CD14-positive monocyte (primary cell): ENCODE data around the gene TOLLIP. TPM values are rescaled to one million over a fixed set of nuclear protein-coding genes. Genes with fewer than 3 reads are reported as not detected.

Experiments used
- DNase-seq, 3 donors: peaks; one replicate each; pipeline ENCODE4 v3.0.0-alpha.2; 2011 to 2022
- H2AFZ ChIP-seq: 2 replicates; pipeline ENCODE4 v1.6.0; 2012; ENCODE audit warnings: mild to moderate bottlenecking, low read depth, low read length, inconsistent platforms; ENCODE audit not compliant: insufficient read depth, poor library complexity, severe bottlenecking
- H3K27ac ChIP-seq, 2 donors: 1 replicate in 1 of 2; 2 replicates in 1 of 2; pipeline ENCODE4 v1.5.1; 2012 to 2013; ENCODE audit warnings: low read length in 2 of 2, control low read depth in 1 of 2, inconsistent platforms in 1 of 2, low read depth in 1 of 2, mild to moderate bottlenecking in 1 of 2
- H3K27me3 ChIP-seq, 2 donors: one replicate each; pipeline versions ENCODE4 v1.6.0 to v1.6.1; 2011 to 2013; ENCODE audit warnings: low read length in 2 of 2; ENCODE audit not compliant: control insufficient read depth in 2 of 2, insufficient read depth in 2 of 2
- H3K36me3 ChIP-seq, 2 donors: replicated peaks in 1 of 2; 1 replicate in 1 of 2; 2 replicates in 1 of 2; pipeline versions ENCODE4 v1.5.1 to v1.6.1; 2012 to 2013; ENCODE audit warnings: low read length in 2 of 2, control low read depth in 1 of 2, inconsistent platforms in 1 of 2, mild to moderate bottlenecking in 1 of 2; ENCODE audit not compliant: insufficient read depth in 2 of 2, control insufficient read depth in 1 of 2
- H3K4me1 ChIP-seq, 2 donors: 1 replicate in 1 of 2; 2 replicates in 1 of 2; pipeline versions ENCODE4 v1.5.1 to v1.6.1; 2012 to 2013; ENCODE audit warnings: low read length in 2 of 2, control low read depth in 1 of 2, inconsistent platforms in 1 of 2, mild to moderate bottlenecking in 1 of 2, moderate library complexity in 1 of 2; ENCODE audit not compliant: insufficient read depth in 2 of 2, control insufficient read depth in 1 of 2
- H3K4me2 ChIP-seq: replicated peaks from 2 replicates; pipeline ENCODE3; 2012; ENCODE audit warnings: low read length, moderate library complexity, mild to moderate bottlenecking; ENCODE audit not compliant: poor library complexity, severe bottlenecking; ENCODE audit errors: extremely low read depth
- H3K4me3 ChIP-seq, 3 experiments: fragments of 200-600 bp in 1 of 3; sonication (generic) in 1 of 3; replicated peaks in 1 of 3; 1 replicate in 2 of 3; 2 replicates in 1 of 3; pipeline ENCODE4 v1.5.1; 2011 to 2013; ENCODE audit warnings: low read length in 3 of 3, mild to moderate bottlenecking in 3 of 3, control low read depth in 2 of 3, low read depth in 2 of 3, inconsistent platforms in 1 of 3, moderate library complexity in 1 of 3
- H3K79me2 ChIP-seq: 2 replicates; pipeline ENCODE4 v1.6.0; 2012; ENCODE audit warnings: mild to moderate bottlenecking, control low read depth, inconsistent platforms, low read length, moderate library complexity; ENCODE audit not compliant: insufficient read depth
- H3K9ac ChIP-seq: 2 replicates; pipeline ENCODE4 v1.6.0; 2017; ENCODE audit warnings: low read length, mild to moderate bottlenecking; ENCODE audit not compliant: insufficient read depth, poor library complexity, severe bottlenecking
- H3K9me3 ChIP-seq, 2 donors: replicated peaks in 1 of 2; 1 replicate in 1 of 2; 2 replicates in 1 of 2; pipeline versions ENCODE4 v1.5.1 to v1.6.1; 2012 to 2013; ENCODE audit warnings: low read length in 2 of 2, control low read depth in 1 of 2; ENCODE audit not compliant: control insufficient read depth in 1 of 2, insufficient read depth in 1 of 2
- H4K20me1 ChIP-seq: 2 replicates; pipeline ENCODE4 v1.6.0; 2012; ENCODE audit warnings: mild to moderate bottlenecking, low read length, control low read depth, moderate library complexity; ENCODE audit not compliant: insufficient read depth
- H3K27ac Mint-ChIP-seq, 7 donors: one replicate each; pipeline ENCODE4 v1.8.0; 2020; ENCODE audit warnings: mild to moderate bottlenecking in 7 of 7, mixed read lengths in 7 of 7, moderate library complexity in 6 of 7, inconsistent platforms in 2 of 7
- H3K27me3 Mint-ChIP-seq, 3 donors: one replicate each; pipeline ENCODE4 v1.8.0; 2021 to 2022; ENCODE audit warnings: low read depth in 3 of 3, mild to moderate bottlenecking in 3 of 3, mixed read lengths in 3 of 3, moderate library complexity in 3 of 3, inconsistent platforms in 1 of 3
- H3K36me3 Mint-ChIP-seq, 2 donors: one replicate each; pipeline ENCODE4 v1.8.0; 2020; ENCODE audit warnings: mixed read lengths in 2 of 2, inconsistent platforms in 1 of 2, mild to moderate bottlenecking in 1 of 2
- H3K4me1 Mint-ChIP-seq: one replicate; pipeline ENCODE4 v1.8.0; 2020; ENCODE audit warnings: mild to moderate bottlenecking, mixed read lengths
- H3K4me3 Mint-ChIP-seq, 2 donors: one replicate each; pipeline ENCODE4 v1.8.0; 2020; ENCODE audit warnings: mild to moderate bottlenecking in 2 of 2, mixed read lengths in 2 of 2, moderate library complexity in 1 of 2
- H3K9me3 Mint-ChIP-seq, 7 donors: one replicate each; pipeline ENCODE4 v1.8.0; 2020 to 2022; ENCODE audit warnings: mixed read lengths in 7 of 7, mild to moderate bottlenecking in 6 of 7, moderate library complexity in 6 of 7, inconsistent platforms in 2 of 7
- WGBS: methylation state at CpG from one replicate; pipeline ENCODE4 v1.1.5; 2013; ENCODE audit warnings: missing lambda C conversion rate; ENCODE audit not compliant: insufficient coverage; 5-methylcytosine and 5-hydroxymethylcytosine counted together
- intact Hi-C, 2 donors: fragments of 100-400 bp; cut with micrococcal nuclease; formaldehyde crosslinking; loops; one replicate each; pipeline versions ENCODE4 v1.15.0 to v1.15.1; 2023
- polyA plus RNA-seq, 3 donors: library from polyadenylated mRNA; depleted of rRNA in 1 of 3; unstranded in 2 of 3; stranded (reverse) in 1 of 3; fragments of 300-500 nt in 2 of 3; fragments of >200 nt in 1 of 3; fragmentation: Illumina TruSeq in 2 of 3; gene quantifications; 1 replicate in 2 of 3; 2 replicates in 1 of 3; pipeline ENCODE4 v1.2.3, GENCODE V29; 2012 to 2021
- TF ChIP-seq, protein P1 (sequence below): fragments of 200-600 bp; IDR thresholded peaks from one replicate; pipeline ENCODE4 v1.8.0; 2022; ENCODE audit warnings: antibody characterized with exemption, mild to moderate bottlenecking

Gene TOLLIP
- polyA plus RNA-seq, 3 donors: 67.9 to 72.1 (median 71.7) TPM

DNA sequence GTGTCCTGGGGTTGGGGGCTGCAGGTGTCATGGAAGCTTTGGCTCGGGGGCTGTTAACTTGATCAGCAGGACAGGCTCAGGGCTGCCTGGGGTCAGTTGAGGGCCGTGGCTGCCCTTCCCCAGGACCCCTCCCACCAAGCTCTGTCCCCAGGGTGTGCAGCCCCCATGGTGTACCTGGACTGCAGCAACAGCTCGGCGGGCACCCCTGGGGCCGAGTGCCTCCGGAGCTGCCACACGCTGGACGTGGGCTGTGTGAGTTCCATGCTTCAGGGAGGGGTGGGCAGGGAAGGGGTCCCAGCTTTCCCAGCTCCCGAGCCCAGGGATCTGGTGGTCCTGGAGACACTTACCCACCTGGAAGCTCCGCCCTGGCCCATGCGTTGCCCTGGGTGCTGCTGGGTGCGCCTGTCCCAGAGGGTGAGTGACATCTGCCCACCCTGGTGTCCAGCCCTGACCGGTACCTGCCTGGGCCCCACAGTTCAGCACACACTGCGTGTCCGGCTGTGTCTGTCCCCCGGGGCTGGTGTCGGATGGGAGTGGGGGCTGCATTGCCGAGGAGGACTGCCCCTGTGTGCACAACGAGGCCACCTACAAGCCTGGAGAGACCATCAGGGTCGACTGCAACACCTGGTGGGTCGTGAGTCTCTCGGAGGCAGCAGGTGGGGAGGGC lies 75.2 kb downstream of the TOLLIP start:
- TF ChIP-seq, protein P1, sequence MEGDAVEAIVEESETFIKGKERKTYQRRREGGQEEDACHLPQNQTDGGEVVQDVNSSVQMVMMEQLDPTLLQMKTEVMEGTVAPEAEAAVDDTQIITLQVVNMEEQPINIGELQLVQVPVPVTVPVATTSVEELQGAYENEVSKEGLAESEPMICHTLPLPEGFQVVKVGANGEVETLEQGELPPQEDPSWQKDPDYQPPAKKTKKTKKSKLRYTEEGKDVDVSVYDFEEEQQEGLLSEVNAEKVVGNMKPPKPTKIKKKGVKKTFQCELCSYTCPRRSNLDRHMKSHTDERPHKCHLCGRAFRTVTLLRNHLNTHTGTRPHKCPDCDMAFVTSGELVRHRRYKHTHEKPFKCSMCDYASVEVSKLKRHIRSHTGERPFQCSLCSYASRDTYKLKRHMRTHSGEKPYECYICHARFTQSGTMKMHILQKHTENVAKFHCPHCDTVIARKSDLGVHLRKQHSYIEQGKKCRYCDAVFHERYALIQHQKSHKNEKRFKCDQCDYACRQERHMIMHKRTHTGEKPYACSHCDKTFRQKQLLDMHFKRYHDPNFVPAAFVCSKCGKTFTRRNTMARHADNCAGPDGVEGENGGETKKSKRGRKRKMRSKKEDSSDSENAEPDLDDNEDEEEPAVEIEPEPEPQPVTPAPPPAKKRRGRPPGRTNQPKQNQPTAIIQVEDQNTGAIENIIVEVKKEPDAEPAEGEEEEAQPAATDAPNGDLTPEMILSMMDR: no peak
- no peaks in the 10 kb centered on the region for H4K20me1 ChIP-seq
- no peaks in the 10 kb centered on the region for H3K36me3 ChIP-seq
- H3K4me3 ChIP-seq: no peak overlapping the region
- Mint-ChIP-seq H3K4me1 (no peaks in the 10 kb centered on the region), H3K27me3 (peaks cover 0 to 9% (median 3%) of the 10 kb centered on the region in 3 donors), H3K36me3 (no peaks in the 10 kb centered on the region), H3K4me3 (no peak overlapping the region), H3K9me3 (no peaks in the 10 kb centered on the region), H3K27ac (no peak overlapping the region)
- H3K79me2 ChIP-seq: no peaks in the 10 kb centered on the region
- WGBS: 86% methylated on average over 16 of the region's 22 CpGs
- intact Hi-C loops: no loop called here
- H3K27ac ChIP-seq: no peak overlapping the region
- no peaks in the 10 kb centered on the region for H3K4me1 ChIP-seq
- no peak overlapping the region for H3K9ac ChIP-seq
- no peaks in the 10 kb centered on the region for H3K9me3 ChIP-seq
- no peak overlapping the region for H2AFZ ChIP-seq
- DNase-seq: no peak
- H3K4me2 ChIP-seq: no peak overlapping the region
- H3K27me3 ChIP-seq: no peaks in the 10 kb centered on the region

DNA sequence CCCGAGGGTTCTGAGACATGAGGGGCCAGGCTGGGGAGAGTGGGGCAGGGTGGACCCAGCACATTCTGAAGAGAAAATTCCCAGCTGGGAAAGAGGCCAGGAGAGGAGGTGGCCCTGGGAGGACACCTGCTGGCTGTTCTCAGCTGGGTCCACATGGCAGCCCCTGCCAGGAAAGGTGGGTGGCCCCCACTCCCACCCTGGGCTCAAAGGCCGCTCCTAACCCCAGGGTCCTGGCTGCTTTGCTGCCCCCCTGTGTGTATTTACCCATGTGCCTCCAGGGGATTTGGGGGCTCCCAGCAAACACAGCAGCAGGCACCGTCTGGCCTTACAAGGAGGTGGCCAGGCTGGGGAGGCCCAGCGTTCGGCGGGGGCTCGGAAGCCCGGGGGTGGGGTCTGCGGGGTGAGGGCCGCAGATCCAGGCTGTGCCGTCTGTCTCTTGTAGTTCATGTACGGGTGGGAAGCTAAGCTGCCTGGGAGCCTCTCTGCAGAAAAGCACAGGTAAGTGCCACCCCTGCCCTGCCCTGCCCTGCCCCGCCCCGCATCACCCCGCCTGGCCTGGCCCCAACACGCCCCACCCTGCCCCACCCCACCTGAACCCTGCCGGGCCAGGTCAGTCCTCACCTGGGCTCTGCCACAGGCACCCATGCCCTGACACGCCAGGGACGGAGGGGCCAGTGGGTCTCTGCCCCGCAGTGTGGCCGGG lies 75.9 kb downstream of the TOLLIP start:
- H3K27ac ChIP-seq: no peak overlapping the region
- no peak overlapping the region for H3K27ac Mint-ChIP-seq
- TF ChIP-seq, protein P1: no peak
- H3K27me3 Mint-ChIP-seq: peaks cover 0 to 7% (median 3%) of the 10 kb centered on the region in 3 donors
- no peak overlapping the region for H3K4me3 Mint-ChIP-seq
- H3K36me3 ChIP-seq: no peaks in the 10 kb centered on the region
- DNase-seq: no peak
- H3K36me3 Mint-ChIP-seq: no peaks in the 10 kb centered on the region
- no peaks in the 10 kb centered on the region for H3K79me2 ChIP-seq
- no peaks in the 10 kb centered on the region for H3K4me1 ChIP-seq
- no peaks in the 10 kb centered on the region for H4K20me1 ChIP-seq
- no peaks in the 10 kb centered on the region for H3K4me1 Mint-ChIP-seq
- no peak overlapping the region for H2AFZ ChIP-seq
- 84% methylated on average over 16 of the region's 21 CpGs for WGBS
- no peaks in the 10 kb centered on the region for H3K9me3 Mint-ChIP-seq
- no peak overlapping the region for H3K4me2 ChIP-seq
- H3K27me3 ChIP-seq: no peaks in the 10 kb centered on the region
- H3K9me3 ChIP-seq: no peaks in the 10 kb centered on the region
- intact Hi-C loops: no loop called here
- H3K9ac ChIP-seq: no peak overlapping the region
- no peak overlapping the region for H3K4me3 ChIP-seq
